ENCODE data around the gene ECHS1. TPM values are rescaled to one million over a fixed set of nuclear protein-coding genes. Genes with fewer than 3 reads are reported as not detected.
"Not testable (repeated sequence)": the region's sequence is repeated elsewhere in the genome, so short reads cannot be mapped to it uniquely, and the experiment has no call there.

The ECHS1 gene
- total RNA-seq, 2 experiments from 2014 or later, result 50.7 to 51.4 TPM

DNA sequence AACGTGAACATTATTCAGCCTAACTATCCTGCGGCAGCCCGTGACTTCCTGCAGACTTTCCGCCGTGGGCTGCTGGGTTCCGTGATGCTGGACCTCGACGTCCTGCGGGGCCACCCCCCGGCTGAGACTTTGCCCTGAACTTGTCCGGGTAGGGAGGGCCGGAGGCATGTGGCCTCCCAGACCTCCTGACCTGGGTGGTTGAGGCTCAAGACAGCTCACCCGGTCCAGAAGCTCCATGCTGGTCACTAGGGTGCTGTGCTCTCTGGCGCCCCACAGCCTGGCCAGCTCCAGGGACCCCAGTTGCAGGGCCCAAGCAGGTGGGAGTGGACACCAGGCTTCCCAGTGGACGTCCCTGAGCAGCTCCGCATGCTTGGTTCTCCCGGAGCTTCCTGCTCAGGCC is 46.9 kb upstream of the ECHS1 start:
- peaks cover 20% of the 10 kb centered on the region for H3K36me3 Mint-ChIP-seq (ENCODE audit: low read depth)
- intact Hi-C loops (cut with micrococcal nuclease), result no loop called here
- ChIA-PET CTCF (interaction anchor here (2.3 kb wide), 1 partner anchor 91 kb away, joined by 7 read pairs; no protein-coding TSS in a partner anchor), POLR2A (interaction anchor here (0.7 to 1.1 kb wide), 3 partner anchors 18 to 88 kb away, joined by 3 read pairs; no protein-coding TSS in a partner anchor)
- no peaks in the 10 kb centered on the region for H3K27me3 Mint-ChIP-seq
- peaks cover 2% of the 10 kb centered on the region for H3K9me3 Mint-ChIP-seq
- H3K4me1 Mint-ChIP-seq (ENCODE audit: low read depth), result no peaks in the 10 kb centered on the region
- ATAC-seq (no peak), DNase-seq (no peak)
- no peak overlapping the region for H3K4me3 Mint-ChIP-seq
- TF ChIP-seq, protein P1, sequence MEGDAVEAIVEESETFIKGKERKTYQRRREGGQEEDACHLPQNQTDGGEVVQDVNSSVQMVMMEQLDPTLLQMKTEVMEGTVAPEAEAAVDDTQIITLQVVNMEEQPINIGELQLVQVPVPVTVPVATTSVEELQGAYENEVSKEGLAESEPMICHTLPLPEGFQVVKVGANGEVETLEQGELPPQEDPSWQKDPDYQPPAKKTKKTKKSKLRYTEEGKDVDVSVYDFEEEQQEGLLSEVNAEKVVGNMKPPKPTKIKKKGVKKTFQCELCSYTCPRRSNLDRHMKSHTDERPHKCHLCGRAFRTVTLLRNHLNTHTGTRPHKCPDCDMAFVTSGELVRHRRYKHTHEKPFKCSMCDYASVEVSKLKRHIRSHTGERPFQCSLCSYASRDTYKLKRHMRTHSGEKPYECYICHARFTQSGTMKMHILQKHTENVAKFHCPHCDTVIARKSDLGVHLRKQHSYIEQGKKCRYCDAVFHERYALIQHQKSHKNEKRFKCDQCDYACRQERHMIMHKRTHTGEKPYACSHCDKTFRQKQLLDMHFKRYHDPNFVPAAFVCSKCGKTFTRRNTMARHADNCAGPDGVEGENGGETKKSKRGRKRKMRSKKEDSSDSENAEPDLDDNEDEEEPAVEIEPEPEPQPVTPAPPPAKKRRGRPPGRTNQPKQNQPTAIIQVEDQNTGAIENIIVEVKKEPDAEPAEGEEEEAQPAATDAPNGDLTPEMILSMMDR (IDR thresholded peaks at IDR 0.05), result no peak
- no peak overlapping the region for H3K27ac Mint-ChIP-seq

- Mint-ChIP-seq H3K9me3 (peaks cover 2% of the 10 kb centered on the region), H3K4me3 (no peak overlapping the region), H3K27me3 (no peaks in the 10 kb centered on the region), H3K36me3 (ENCODE audit: low read depth) (peaks cover 27% of the 10 kb centered on the region), H3K4me1 (ENCODE audit: low read depth) (no peaks in the 10 kb centered on the region), H3K27ac (no peak overlapping the region)
- POLR2A ChIA-PET, result interaction anchor here (0.7 to 1.3 kb wide), 3 partner anchors 28 to 88 kb away, joined by 3 read pairs; no protein-coding TSS in a partner anchor
- intact Hi-C loops (cut with micrococcal nuclease), result no loop called here
- CTCF ChIA-PET, result interaction anchor here (2.3 kb wide), 1 partner anchor 90 kb away, joined by 7 read pairs; no protein-coding TSS in a partner anchor
- ATAC-seq (no peak), DNase-seq (no peak)
- TF ChIP-seq, protein P1 (IDR thresholded peaks at IDR 0.05), result no peak
Observed at GRCh38 chr10:133419211-133419950, 46.2 kb upstream of the ECHS1 start.

GRCh38 chr10:133418289-133418993 is 45.3 kb upstream of the ECHS1 start:
- Mint-ChIP-seq H3K27ac (no peak overlapping the region), H3K4me1 (ENCODE audit: low read depth) (no peaks in the 10 kb centered on the region), H3K27me3 (no peaks in the 10 kb centered on the region), H3K9me3 (peaks cover 4% of the 10 kb centered on the region), H3K4me3 (no peak overlapping the region), H3K36me3 (ENCODE audit: low read depth) (peaks cover 31% of the 10 kb centered on the region)
- intact Hi-C loops (cut with micrococcal nuclease), result no loop called here
- ChIA-PET CTCF (interaction anchor here (1.1 to 2.3 kb wide), 2 partner anchors 19 to 89 kb away, joined by 3 to 7 read pairs; no protein-coding TSS in a partner anchor), POLR2A (interaction anchor here (1.3 kb wide), 1 partner anchor 27 kb away, joined by 3 read pairs; no protein-coding TSS in a partner anchor)
- no peak for ATAC-seq
- DNase-seq, result no peak
- TF ChIP-seq, protein P1 (IDR thresholded peaks at IDR 0.05), result no peak

DNA sequence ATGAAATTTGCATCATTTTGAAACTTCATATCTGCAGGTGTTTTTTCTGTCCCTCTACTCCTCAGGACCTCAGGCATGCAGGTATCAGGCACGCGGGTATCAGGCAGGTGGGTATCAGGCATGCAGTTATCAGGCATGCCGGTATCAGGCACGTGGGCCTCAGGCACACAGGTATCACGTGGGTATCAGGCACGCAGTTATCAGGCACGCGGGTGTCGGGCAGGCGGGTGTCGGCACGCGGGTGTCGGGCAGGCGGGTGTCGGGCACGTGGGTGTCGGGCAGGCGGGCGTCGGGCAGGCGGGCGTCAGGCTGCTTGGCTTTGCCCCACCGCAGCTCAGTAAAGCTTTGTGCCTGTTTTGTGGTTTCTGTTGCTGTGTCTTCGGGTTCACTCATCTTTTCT is 42.6 kb upstream of the ECHS1 start:
- intact Hi-C loops (cut with micrococcal nuclease), result no loop called here
- no peak for ATAC-seq
- DNase-seq, result no peak
- Mint-ChIP-seq H3K9me3 (peaks cover 20% of the 10 kb centered on the region), H3K27me3 (no peaks in the 10 kb centered on the region), H3K27ac (no peak overlapping the region), H3K4me1 (ENCODE audit: low read depth) (no peaks in the 10 kb centered on the region), H3K4me3 (no peak overlapping the region), H3K36me3 (ENCODE audit: low read depth) (peaks cover 56% of the 10 kb centered on the region)
- CTCF ChIA-PET, result no interaction called here
- TF ChIP-seq, protein P1 (IDR thresholded peaks at IDR 0.05), result no peak
- POLR2A ChIA-PET, result interaction anchor here (0.7 kb wide), 1 partner anchor 68 kb away, joined by 3 read pairs; no protein-coding TSS in a partner anchor

- peaks cover 23% of the 10 kb centered on the region for H3K9me3 Mint-ChIP-seq
- ATAC-seq; intact Hi-C loops (cut with micrococcal nuclease); H3K4me3 Mint-ChIP-seq; H3K27ac Mint-ChIP-seq; CTCF ChIA-PET; H3K27me3 Mint-ChIP-seq; H3K4me1 Mint-ChIP-seq (ENCODE audit: low read depth); POLR2A ChIA-PET; DNase-seq: not testable (repeated sequence)
- peaks cover 69% of the 10 kb centered on the region for H3K36me3 Mint-ChIP-seq (ENCODE audit: low read depth)
Observed at GRCh38 chr10:133414401-133414800, 41.2 kb upstream of the ECHS1 start.

Measured in activated CD8-positive, alpha-beta T cell treated with anti-CD3 and anti-CD28 coated beads for 36 hours (primary cell).